ENCODE data around the gene N4BP2.

Gene N4BP2

GRCh38 chr4:40182954-40183353, 126.3 kb downstream of the N4BP2 start:
- peak overlapping the region; percentile 77 for H3K27ac ChIP-seq
- CTCF ChIA-PET = interaction anchor here (0.7 kb wide), 1 partner anchor 785 kb away, joined by 4 read pairs; no protein-coding TSS in a partner anchor
- TF ChIP-seq CTCF (conservative IDR thresholded peaks at IDR 0.05; ENCODE audit: low read depth) = no peak
- POLR2A ChIA-PET (ENCODE audit: low non-redundant PET) = no interaction called here
- no peak for DNase-seq (ENCODE audit: low spot score)

GRCh38 chr4:40183615-40184411, 127.2 kb downstream of the N4BP2 start:
- POLR2A ChIA-PET (ENCODE audit: low non-redundant PET) = interaction anchor here (0.8 kb wide), 1 partner anchor 126 kb away, joined by 3 read pairs; no protein-coding TSS in a partner anchor
- DNase-seq (ENCODE audit: low spot score) = peak; percentile 27
- no peak for TF ChIP-seq CTCF (conservative IDR thresholded peaks at IDR 0.05; ENCODE audit: low read depth)
- peak overlapping the region; percentile 77 for H3K27ac ChIP-seq
- CTCF ChIA-PET = interaction anchor here (0.7 kb wide), 1 partner anchor 784 kb away, joined by 4 read pairs; no protein-coding TSS in a partner anchor

GRCh38 chr4:40185830-40186664, 129.4 kb downstream of the N4BP2 start:
- peak overlapping the region; percentile 66 for H3K27ac ChIP-seq
- no peak for TF ChIP-seq CTCF (conservative IDR thresholded peaks at IDR 0.05; ENCODE audit: low read depth)
- POLR2A ChIA-PET (ENCODE audit: low non-redundant PET) = no interaction called here
- CTCF ChIA-PET = interaction anchor here (0.6 to 1.0 kb wide), 3 partner anchors 34 to 403 kb away, joined by 3 to 4 read pairs (median 4); no protein-coding TSS in a partner anchor
- no peak for DNase-seq (ENCODE audit: low spot score)

GRCh38 chr4:40186665-40187014, 130.0 kb downstream of the N4BP2 start:
- POLR2A ChIA-PET (ENCODE audit: low non-redundant PET) = no interaction called here
- peak overlapping the region; percentile 66 for H3K27ac ChIP-seq
- DNase-seq (ENCODE audit: low spot score) = peak; percentile 21
- TF ChIP-seq CTCF (conservative IDR thresholded peaks at IDR 0.05; ENCODE audit: low read depth) = no peak
- CTCF ChIA-PET = no interaction called here

- no peak overlapping the region for H3K27ac ChIP-seq
- ChIA-PET CTCF (no interaction called here), POLR2A (ENCODE audit: low non-redundant PET) (no interaction called here)
- DNase-seq (ENCODE audit: low spot score) = no peak
- TF ChIP-seq CTCF (conservative IDR thresholded peaks at IDR 0.05; ENCODE audit: low read depth) = no peak
These were observed 130.8 kb downstream of the N4BP2 start for GRCh38 chr4:40187386-40187906.

- POLR2A ChIA-PET (ENCODE audit: low non-redundant PET) = no interaction called here
- no peak for DNase-seq (ENCODE audit: low spot score)
- CTCF ChIA-PET = no interaction called here
- H3K27ac ChIP-seq = no peak overlapping the region
- TF ChIP-seq CTCF (conservative IDR thresholded peaks at IDR 0.05; ENCODE audit: low read depth) = no peak
These were observed 133.4 kb downstream of the N4BP2 start for GRCh38 chr4:40190019-40190418.
